Anterior cingulate cortex (tissue), 58 donors: ENCODE measurements around the gene PPIL4.

Experiments
- DNase-seq, 58 donors: peaks; one replicate each; lab custom pipeline; 2025; lab: John Stamatoyannopoulos, UW

PPIL4 gene

GRCh38 chr6:149545754-149546471 lies at the start of gene PPIL4:
Gene PPIL4, minus strand, starts transcription at chr6:149546043. Its CDS starts 38 bp downstream, at chr6:149546005.
- DNase-seq: peak; percentile 59 to 96 (median 92)

GRCh38 chr6:149593408-149593807 lies 47.6 kb upstream of the PPIL4 start:
- DNase-seq: no peak

- DNase-seq: no peak
These were observed 47.1 kb upstream of the PPIL4 start for GRCh38 chr6:149592983-149593382.

GRCh38 chr6:149586149-149586548 lies 40.3 kb upstream of the PPIL4 start:
- DNase-seq: no peak

GRCh38 chr6:149581349-149581748 lies 35.5 kb upstream of the PPIL4 start:
- no peak for DNase-seq

- no peak for DNase-seq
These were observed 35.0 kb upstream of the PPIL4 start for GRCh38 chr6:149580880-149581279.

- DNase-seq: no peak
These were observed 22.2 kb upstream of the PPIL4 start for GRCh38 chr6:149567945-149568585.

GRCh38 chr6:149567194-149567586 lies 21.3 kb upstream of the PPIL4 start:
- DNase-seq: no peak

GRCh38 chr6:149566410-149567193 lies 20.8 kb upstream of the PPIL4 start:
- peak in 36 of 58 donors; percentile 19 to 75 (median 48) for DNase-seq

GRCh38 chr6:149565527-149566409 lies 19.9 kb upstream of the PPIL4 start, which contains the start of gene GINM1:
Gene GINM1, plus strand, starts transcription at chr6:149566375. Its CDS starts 40 bp downstream, at chr6:149566415.
- peak in 57 of 58 donors; percentile 62 to 94 (median 89) for DNase-seq

GRCh38 chr6:149563928-149564325 lies 18.1 kb upstream of the PPIL4 start:
- DNase-seq: no peak

GRCh38 chr6:149563203-149563927 lies 17.5 kb upstream of the PPIL4 start:
- DNase-seq: no peak

- DNase-seq: no peak
These were observed 14.9 kb upstream of the PPIL4 start for GRCh38 chr6:149560736-149561135.

GRCh38 chr6:149559389-149559788 lies 13.5 kb upstream of the PPIL4 start:
- no peak for DNase-seq

- no peak for DNase-seq
These were observed 12.2 kb upstream of the PPIL4 start for GRCh38 chr6:149558029-149558428.

GRCh38 chr6:149551920-149552319 lies 6.1 kb upstream of the PPIL4 start:
- no peak for DNase-seq

- peak in 40 of 58 donors; percentile 4 to 57 (median 23) for DNase-seq
These were observed 537 bp downstream of the PPIL4 start for GRCh38 chr6:149545258-149545753.

- no peak for DNase-seq
These were observed 1.1 kb downstream of the PPIL4 start for GRCh38 chr6:149544646-149545257.

GRCh38 chr6:149541139-149541538 lies 4.7 kb downstream of the PPIL4 start:
- DNase-seq: no peak
